GM12878 (cell line): ENCODE measurements around the gene BMPR1B. TPM values are rescaled to one million over a fixed set of nuclear protein-coding genes. Genes with fewer than 3 reads are reported as not detected.

Experiments used
- ATAC-seq: fragments of 200-7000 bp; cut with Tn5 transposase; 3 replicates; pipeline ENCODE4 v1.9.1; 2020; ENCODE audit warnings: mild to moderate bottlenecking, moderate library complexity
- BruUV-seq: library from RNA; stranded (reverse); fragments of 400-500 nt; replicated peaks from 2 replicates; lab custom pipeline; 2021; lab: Mats Ljungman, UMichigan
- CTCF ChIA-PET: fragments of 300-600 bp; sonication (Branson Sonifier 250); formaldehyde crosslinking; extraction: SDS; loops from one replicate; lab custom pipeline; 2021; ENCODE audit warnings: inconsistent platforms; lab: Yijun Ruan, JAX
- POLR2A ChIA-PET: fragments of 350-600 bp; formaldehyde crosslinking; extraction: SDS; loops from one replicate; lab custom pipeline; 2021; ENCODE audit warnings: inconsistent platforms; lab: Charles Lee
- RAD21 ChIA-PET: fragments of 300-600 bp; sonication (Branson Sonifier 250); formaldehyde crosslinking; loops from one replicate; lab custom pipeline; 2023; ENCODE audit warnings: antibody characterized with exemption; ENCODE audit not compliant: unreplicated experiment; lab: Charles Lee
- SMC1A ChIA-PET: fragments of 300-600 bp; sonication (Branson Sonifier 250); formaldehyde crosslinking; loops from one replicate; lab custom pipeline; 2023; ENCODE audit not compliant: unreplicated experiment, uncharacterized antibody; lab: Charles Lee
- DNase-seq: peaks from one replicate; pipeline ENCODE4 v3.0.0-alpha.2; 2011; ENCODE audit warnings: low read depth, low spot score
- FAIRE-seq: peaks from 3 replicates; lab custom pipeline; 2011; peaks lifted over from hg19 to GRCh38; lab: Jason Lieb, UNC
- H2AFZ ChIP-seq: 2 replicates; pipeline ENCODE4 v1.6.0; 2011; ENCODE audit warnings: low read depth, low read length, control low read depth; ENCODE audit not compliant: control insufficient read depth
- H3K27ac ChIP-seq: 2 replicates; pipeline ENCODE4 v1.5.1; 2011; ENCODE audit warnings: control low read depth; ENCODE audit not compliant: control insufficient read depth, insufficient read depth
- H3K27me3 ChIP-seq, 2 experiments: replicated peaks in 1 of 2; 2 replicates each; pipeline versions ENCODE4 v1.6.0 to v1.6.1; 2011; ENCODE audit warnings: low read length in 1 of 2; ENCODE audit not compliant: control insufficient read depth in 2 of 2, insufficient read depth in 2 of 2
- H3K36me3 ChIP-seq, 2 experiments: 2 replicates each; pipeline ENCODE4 v1.5.1; 2011; ENCODE audit warnings: low read length in 1 of 2; ENCODE audit not compliant: control insufficient read depth in 2 of 2, insufficient read depth in 2 of 2
- H3K4me1 ChIP-seq: 2 replicates; pipeline ENCODE4 v1.6.1; 2011; ENCODE audit warnings: mild to moderate bottlenecking, low read length, moderate library complexity, mixed read lengths; ENCODE audit not compliant: control insufficient read depth, insufficient read depth
- H3K4me2 ChIP-seq: 2 replicates; pipeline ENCODE4 v1.6.0; 2011; ENCODE audit warnings: control low read depth; ENCODE audit not compliant: control insufficient read depth, insufficient read depth
- H3K4me3 ChIP-seq: fragments of 200-600 bp; sonication (generic); 2 replicates; pipeline ENCODE4 v1.5.1; 2016
- H3K79me2 ChIP-seq: 2 replicates; pipeline ENCODE4 v1.6.0; 2011; ENCODE audit warnings: low read length; ENCODE audit not compliant: control insufficient read depth, insufficient read depth
- H3K9ac ChIP-seq: 2 replicates; pipeline ENCODE4 v1.8.0; 2011; ENCODE audit warnings: low read length, control low read depth, mixed read lengths; ENCODE audit not compliant: control insufficient read depth, insufficient read depth
- H3K9me3 ChIP-seq: replicated peaks from 3 replicates; pipeline ENCODE4 v1.5.1; 2011; ENCODE audit warnings: mild to moderate bottlenecking, low read length; ENCODE audit not compliant: control insufficient read depth, insufficient read depth
- H4K20me1 ChIP-seq: 2 replicates; pipeline ENCODE4 v1.6.0; 2011; ENCODE audit not compliant: control insufficient read depth, insufficient read depth
- CEBPZ ChIP-seq: fragments of 150-350 bp; IDR thresholded peaks from 2 replicates; pipeline ENCODE4 v1.6.1; 2016; ENCODE audit warnings: low read depth, low read length
- ESRRA ChIP-seq: IDR thresholded peaks from 2 replicates; pipeline ENCODE4 v1.6.1; 2012; ENCODE audit warnings: mild to moderate bottlenecking, low read length, improper control_type of control experiment
- KAT2A ChIP-seq: conservative IDR thresholded peaks from 2 replicates; pipeline ENCODE4 v1.6.1; 2011; ENCODE audit warnings: low read depth, low read length; ENCODE audit not compliant: control insufficient read depth
- SUPT20H ChIP-seq: IDR thresholded peaks from 2 replicates; pipeline ENCODE4 v1.6.1; 2011; ENCODE audit warnings: low read depth, mild to moderate bottlenecking, low read length, moderate library complexity, borderline replicate concordance; ENCODE audit not compliant: control insufficient read depth
- ZSCAN29 ChIP-seq: fragments of 450-650 bp; IDR thresholded peaks from 2 replicates; pipeline ENCODE4 v1.6.1; 2017; ENCODE audit warnings: mild to moderate bottlenecking, moderate library complexity
- WGBS: methylation state at CpG from one replicate; pipeline ENCODE4 v1.1.6; 2016; ENCODE audit warnings: low lambda C conversion rate; ENCODE audit not compliant: insufficient replicate concordance, insufficient coverage; ENCODE audit errors: missing lambda C conversion rate; 5-methylcytosine and 5-hydroxymethylcytosine counted together
- in situ Hi-C: fragments of 300-500 bp; cut with MboI; formaldehyde crosslinking; loops from 9 replicates; pipeline ENCODE4 v1.14.3; 2018; ENCODE audit warnings: mixed read lengths
- intact Hi-C: fragments of 100-400 bp; cut with micrococcal nuclease; formaldehyde crosslinking; loops from one replicate; pipeline ENCODE4 v1.14.2; 2022; ENCODE audit not compliant: unreplicated experiment
- polyA plus RNA-seq, 11 experiments: library from polyadenylated mRNA; depleted of rRNA in 4 of 11; unstranded in 6 of 11; stranded (reverse) in 5 of 11; fragments of >200 nt; fragmentation: Nextera tagmentation in 4 of 11; fragmentation: Illumina TruSeq in 1 of 11; extraction: Ambion mirVana in 4 of 11; extraction: Trizol in 1 of 11; gene quantifications; 1 replicate in 1 of 11; 2 replicates in 10 of 11; pipeline versions ENCODE4 v1.2.1 to v1.2.3, GENCODE V29; 2011 to 2016; ENCODE audit warnings: inconsistent platforms in 2 of 11, missing spikeins in 2 of 11, low read depth in 1 of 11
- total RNA-seq, 4 experiments: library from RNA; depleted of rRNA in 3 of 4; stranded (reverse); fragments of >200 nt in 3 of 4; fragmentation: Illumina TruSeq in 1 of 4; extraction: Trizol in 1 of 4; gene quantifications; 2 replicates each; pipeline versions ENCODE4 v1.2.1 to v1.2.3, GENCODE V29; 2013 to 2021
- TF ChIP-seq, protein P1 (sequence below): IDR thresholded peaks from 2 replicates; pipeline ENCODE4 v1.6.1; 2012; ENCODE audit warnings: low read depth, low read length, improper control_type of control experiment

Gene BMPR1B
- total and polyA plus RNA-seq, 10 of the 15 experiments (the other 5 are each of a cell fraction or from before 2014, with no cell fraction given): not detected

- CTCF ChIA-PET: no interaction called here
- Histone ChIP-seq H2AFZ (no peak overlapping the region), H4K20me1 (no peaks in the 10 kb centered on the region), H3K4me3 (no peak overlapping the region), H3K36me3 (no peaks in the 10 kb centered on the region), H3K9me3 (no peaks in the 10 kb centered on the region), H3K79me2 (no peaks in the 10 kb centered on the region), H3K9ac (no peak overlapping the region), H3K27ac (no peak overlapping the region), H3K27me3 (no peaks in the 10 kb centered on the region), H3K4me2 (no peak overlapping the region), H3K4me1 (no peaks in the 10 kb centered on the region)
- DNase-seq: no peak
- intact Hi-C loops: no loop called here
- no TSS peak for BruUV-seq
- WGBS: 56% methylated on average over 3 of the region's 3 CpGs
- no peak for ATAC-seq
- no peak for FAIRE-seq
- in situ Hi-C loops: no loop called here
- RAD21 ChIA-PET: no interaction called here
- TF ChIP-seq ESRRA (no peak), SUPT20H (no peak), CEBPZ (no peak), KAT2A (no peak), ZSCAN29 (no peak)
- TF ChIP-seq, protein P1, sequence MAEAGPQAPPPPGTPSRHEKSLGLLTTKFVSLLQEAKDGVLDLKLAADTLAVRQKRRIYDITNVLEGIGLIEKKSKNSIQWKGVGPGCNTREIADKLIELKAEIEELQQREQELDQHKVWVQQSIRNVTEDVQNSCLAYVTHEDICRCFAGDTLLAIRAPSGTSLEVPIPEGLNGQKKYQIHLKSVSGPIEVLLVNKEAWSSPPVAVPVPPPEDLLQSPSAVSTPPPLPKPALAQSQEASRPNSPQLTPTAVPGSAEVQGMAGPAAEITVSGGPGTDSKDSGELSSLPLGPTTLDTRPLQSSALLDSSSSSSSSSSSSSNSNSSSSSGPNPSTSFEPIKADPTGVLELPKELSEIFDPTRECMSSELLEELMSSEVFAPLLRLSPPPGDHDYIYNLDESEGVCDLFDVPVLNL: no peak
- POLR2A ChIA-PET: no interaction called here
- SMC1A ChIA-PET: no interaction called here
Measured at GRCh38 chr4:94941706-94942105, 184.0 kb downstream of the BMPR1B start.
